Lower leg skin (tissue), 4 donors: ENCODE measurements around the gene PANK4. TPM values are rescaled to one million over a fixed set of nuclear protein-coding genes. Genes with fewer than 3 reads are reported as not detected.

ENCODE experiments used
- DNase-seq, 2 donors: peaks; one replicate each; pipeline ENCODE4 v3.0.0-alpha.2; 2019; ENCODE audit warnings: low spot score in 2 of 2
- H3K4me3 ChIP-seq: fragments of 200-600 bp; sonication (generic); 2 replicates; pipeline ENCODE4 v1.5.1; 2017; ENCODE audit warnings: mild to moderate bottlenecking, low read depth; ENCODE audit not compliant: poor library complexity, severe bottlenecking
- POLR2A ChIP-seq, 2 donors: fragments of 450-650 bp; IDR thresholded peaks; one replicate each; pipeline ENCODE4 v1.6.1; 2016 to 2017; ENCODE audit warnings: antibody characterized with exemption in 2 of 2, mild to moderate bottlenecking in 1 of 2, moderate library complexity in 1 of 2
- WGBS, 2 donors: methylation state at CpG; one replicate each; pipeline ENCODE4 v1.1.5; 2018; 5-methylcytosine and 5-hydroxymethylcytosine counted together
- intact Hi-C: fragments of 100-400 bp; cut with DNase I; formaldehyde crosslinking; loops from one replicate; pipeline ENCODE4 v1.15.0; 2023; ENCODE audit warnings: low total_unique reads
- total RNA-seq, 4 donors: library from RNA; depleted of rRNA; stranded (reverse); fragments of >200 nt; gene quantifications; one replicate each; pipeline ENCODE4 v1.1.0, GENCODE V29; 2016
- TF ChIP-seq, protein P1 (sequence below), 3 donors: fragments of 450-650 bp; IDR thresholded peaks; one replicate each; pipeline ENCODE4 v1.5.1; 2016; ENCODE audit warnings: antibody characterized with exemption in 3 of 3, mild to moderate bottlenecking in 3 of 3, moderate library complexity in 2 of 3

PANK4 gene
- total RNA-seq, 4 donors from 2014 or later, result 26.8 to 34.7 (median 32.5) TPM

DNA sequence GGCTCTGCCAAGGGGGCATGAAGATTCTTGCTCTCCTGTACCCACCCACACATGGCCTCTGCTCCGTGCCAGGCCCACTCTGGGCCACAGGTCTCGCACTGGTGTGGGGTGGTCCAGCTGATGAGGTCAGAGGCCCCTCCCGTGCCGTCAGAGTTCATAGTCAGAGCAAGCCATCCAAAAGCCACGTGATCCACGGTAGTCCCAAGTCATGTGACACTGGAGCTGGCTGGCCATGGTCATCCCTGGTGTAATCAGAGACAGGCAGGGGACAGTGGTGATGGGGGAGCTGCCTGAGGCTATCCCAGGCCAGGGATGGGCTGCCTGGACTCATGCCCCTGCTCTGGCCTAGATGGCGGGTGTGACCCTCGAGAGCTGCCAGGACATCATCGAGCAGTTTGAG, 39.8 kb downstream of the PANK4 start:
- intact Hi-C loops, result no loop called here
- DNase-seq, result no peak
- TF ChIP-seq, protein P1, sequence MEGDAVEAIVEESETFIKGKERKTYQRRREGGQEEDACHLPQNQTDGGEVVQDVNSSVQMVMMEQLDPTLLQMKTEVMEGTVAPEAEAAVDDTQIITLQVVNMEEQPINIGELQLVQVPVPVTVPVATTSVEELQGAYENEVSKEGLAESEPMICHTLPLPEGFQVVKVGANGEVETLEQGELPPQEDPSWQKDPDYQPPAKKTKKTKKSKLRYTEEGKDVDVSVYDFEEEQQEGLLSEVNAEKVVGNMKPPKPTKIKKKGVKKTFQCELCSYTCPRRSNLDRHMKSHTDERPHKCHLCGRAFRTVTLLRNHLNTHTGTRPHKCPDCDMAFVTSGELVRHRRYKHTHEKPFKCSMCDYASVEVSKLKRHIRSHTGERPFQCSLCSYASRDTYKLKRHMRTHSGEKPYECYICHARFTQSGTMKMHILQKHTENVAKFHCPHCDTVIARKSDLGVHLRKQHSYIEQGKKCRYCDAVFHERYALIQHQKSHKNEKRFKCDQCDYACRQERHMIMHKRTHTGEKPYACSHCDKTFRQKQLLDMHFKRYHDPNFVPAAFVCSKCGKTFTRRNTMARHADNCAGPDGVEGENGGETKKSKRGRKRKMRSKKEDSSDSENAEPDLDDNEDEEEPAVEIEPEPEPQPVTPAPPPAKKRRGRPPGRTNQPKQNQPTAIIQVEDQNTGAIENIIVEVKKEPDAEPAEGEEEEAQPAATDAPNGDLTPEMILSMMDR (IDR thresholded peaks at IDR 0.05), result no peak
- WGBS, 2 donors, result 88% methylated on average over 8 to 9 of the region's 9 CpGs
- H3K4me3 ChIP-seq, result no peak overlapping the region

DNA sequence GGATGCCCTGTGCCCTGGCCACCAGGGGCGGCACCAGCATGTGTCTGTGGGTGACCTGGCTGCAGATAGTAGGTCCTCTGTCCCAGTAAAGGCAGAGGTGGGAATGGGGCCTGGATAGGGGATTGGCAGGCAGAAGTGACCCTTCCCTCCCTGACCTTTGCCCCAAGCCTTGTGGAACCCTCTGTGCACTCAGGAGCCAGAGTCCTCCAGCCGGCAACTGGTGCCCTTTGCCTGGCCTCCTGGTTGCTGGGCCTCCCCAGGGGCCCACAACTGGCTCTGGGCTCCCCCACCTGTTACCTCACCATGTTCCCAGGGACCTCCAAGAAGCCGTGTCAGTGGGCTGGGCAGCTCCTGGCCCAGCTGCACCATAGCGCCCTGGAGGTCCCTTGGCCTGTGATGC, 40.4 kb downstream of the PANK4 start:
- DNase-seq, result no peak
- no peak for TF ChIP-seq POLR2A (IDR thresholded peaks at IDR 0.05)
- TF ChIP-seq, protein P1 (IDR thresholded peaks at IDR 0.05), result no peak
- H3K4me3 ChIP-seq, result no peak overlapping the region
- 79 to 92% methylated on average over 2 to 3 of the region's 4 CpGs for WGBS, 2 donors
- intact Hi-C loops, result no loop called here

DNA sequence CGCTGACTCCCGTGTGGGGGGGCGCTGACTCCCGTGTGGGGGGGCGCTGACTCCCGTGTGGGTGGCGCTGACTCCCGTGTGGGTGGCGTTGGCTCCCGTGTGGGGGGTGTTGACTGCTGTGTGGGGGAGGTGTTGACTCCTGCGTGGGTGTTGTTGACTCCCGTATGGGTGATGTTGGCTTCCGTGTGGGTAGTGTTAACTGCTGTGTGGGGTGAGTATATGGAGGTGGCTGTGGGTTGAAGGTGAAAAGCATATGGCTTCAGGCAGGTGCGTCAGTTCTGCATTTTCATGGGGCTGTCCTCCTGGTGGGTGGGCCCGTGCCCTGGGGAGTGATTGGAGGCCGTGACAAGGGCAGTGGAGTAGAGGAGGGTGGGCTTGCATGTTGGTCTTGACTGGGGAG, 42.4 kb downstream of the PANK4 start:
- no peak overlapping the region for H3K4me3 ChIP-seq
- DNase-seq, result no peak
- 76 to 79% methylated on average over 12 to 13 of the region's 16 CpGs for WGBS, 2 donors
- TF ChIP-seq, protein P1 (IDR thresholded peaks at IDR 0.05), result no peak
- TF ChIP-seq POLR2A (IDR thresholded peaks at IDR 0.05), result no peak
- intact Hi-C loops, result no loop called here

DNA sequence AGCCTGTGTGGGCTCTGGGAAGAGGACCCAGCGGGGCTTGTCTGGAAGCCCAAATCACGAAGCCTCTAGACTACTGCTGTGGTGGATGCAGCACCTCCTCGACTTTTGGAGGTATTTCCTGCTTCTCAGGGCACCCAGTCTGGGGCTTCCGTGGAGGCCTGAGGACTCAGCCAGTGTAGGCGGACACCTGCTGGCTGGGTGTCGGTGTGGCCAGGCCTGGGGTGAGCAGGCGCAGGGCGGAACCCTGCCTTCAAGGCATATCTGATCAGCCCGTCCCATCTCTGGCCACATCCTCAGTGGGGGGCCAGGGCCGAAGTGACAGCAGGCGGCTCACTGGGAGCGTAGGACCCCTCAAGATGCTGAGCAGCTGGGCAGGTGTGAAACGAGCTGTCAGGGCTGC, 43.4 kb downstream of the PANK4 start:
- TF ChIP-seq, protein P1 (IDR thresholded peaks at IDR 0.05), result no peak
- TF ChIP-seq POLR2A (IDR thresholded peaks at IDR 0.05), result no peak
- intact Hi-C loops, result no loop called here
- H3K4me3 ChIP-seq, result no peak overlapping the region
- DNase-seq, result no peak
- WGBS, 2 donors, result 82 to 86% methylated on average over 12 of the region's 13 CpGs

- intact Hi-C loops, result no loop called here
- DNase-seq, result no peak
- WGBS, 2 donors, result 68 to 83% methylated on average over 3 to 11 of the region's 11 CpGs
- H3K4me3 ChIP-seq, result no peak overlapping the region
- TF ChIP-seq, protein P1 (IDR thresholded peaks at IDR 0.05), result no peak
- no peak for TF ChIP-seq POLR2A (IDR thresholded peaks at IDR 0.05)
These were observed 43.8 kb downstream of the PANK4 start for GRCh38 chr1:2482588-2482987.

DNA sequence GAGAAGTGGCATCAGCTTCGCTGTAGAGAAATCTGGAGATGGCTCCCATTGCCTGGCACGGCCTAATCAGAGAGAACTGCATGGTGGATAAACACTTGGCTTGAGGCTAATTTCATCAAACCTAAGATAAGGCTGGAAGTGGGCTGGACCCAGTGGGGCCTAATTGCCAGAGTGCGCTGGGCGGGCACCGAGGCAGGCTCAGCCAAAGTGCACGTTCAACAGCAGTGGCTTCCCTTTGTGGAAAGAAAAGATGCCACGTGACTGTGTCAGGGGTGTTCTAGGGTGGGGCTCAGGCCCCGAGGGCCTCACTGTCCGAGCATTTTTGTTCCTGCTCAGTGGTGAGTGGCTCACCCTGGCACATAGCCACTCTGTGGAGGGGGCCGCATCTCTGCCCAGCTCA, 44.5 kb downstream of the PANK4 start:
- DNase-seq, result no peak
- 41 to 43% methylated on average over 10 of the region's 10 CpGs for WGBS, 2 donors
- no peak overlapping the region for H3K4me3 ChIP-seq
- no peak for TF ChIP-seq POLR2A (IDR thresholded peaks at IDR 0.05)
- TF ChIP-seq, protein P1 (IDR thresholded peaks at IDR 0.05), result no peak
- intact Hi-C loops, result no loop called here
